Measurements from ENCODE around the gene MLPH. TPM values are rescaled to one million over a fixed set of nuclear protein-coding genes. Genes with fewer than 3 reads are reported as not detected.

Gene MLPH
- total RNA-seq, 4 donors from 2014 or later, result 59.7 to 889 (median 182) TPM

DNA sequence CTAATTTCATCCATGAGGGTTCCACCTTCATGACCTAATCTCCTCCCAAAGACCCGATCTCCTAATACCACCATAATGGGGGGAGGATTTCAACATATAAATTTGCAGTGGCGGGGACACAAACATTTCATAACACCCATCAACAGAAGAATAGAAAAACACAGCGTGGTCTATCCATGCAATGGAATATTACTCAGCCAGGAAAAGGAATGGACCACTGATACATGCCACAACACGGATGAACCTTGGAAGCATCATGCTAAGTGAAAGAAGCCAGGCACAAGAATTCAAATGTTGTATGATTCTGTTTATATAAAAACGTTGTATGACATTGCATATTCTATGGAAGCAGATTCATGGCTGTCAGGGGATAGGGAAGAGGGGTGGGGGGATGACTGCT lies 82.0 kb downstream of the MLPH start:
- TF ChIP-seq, protein P1, sequence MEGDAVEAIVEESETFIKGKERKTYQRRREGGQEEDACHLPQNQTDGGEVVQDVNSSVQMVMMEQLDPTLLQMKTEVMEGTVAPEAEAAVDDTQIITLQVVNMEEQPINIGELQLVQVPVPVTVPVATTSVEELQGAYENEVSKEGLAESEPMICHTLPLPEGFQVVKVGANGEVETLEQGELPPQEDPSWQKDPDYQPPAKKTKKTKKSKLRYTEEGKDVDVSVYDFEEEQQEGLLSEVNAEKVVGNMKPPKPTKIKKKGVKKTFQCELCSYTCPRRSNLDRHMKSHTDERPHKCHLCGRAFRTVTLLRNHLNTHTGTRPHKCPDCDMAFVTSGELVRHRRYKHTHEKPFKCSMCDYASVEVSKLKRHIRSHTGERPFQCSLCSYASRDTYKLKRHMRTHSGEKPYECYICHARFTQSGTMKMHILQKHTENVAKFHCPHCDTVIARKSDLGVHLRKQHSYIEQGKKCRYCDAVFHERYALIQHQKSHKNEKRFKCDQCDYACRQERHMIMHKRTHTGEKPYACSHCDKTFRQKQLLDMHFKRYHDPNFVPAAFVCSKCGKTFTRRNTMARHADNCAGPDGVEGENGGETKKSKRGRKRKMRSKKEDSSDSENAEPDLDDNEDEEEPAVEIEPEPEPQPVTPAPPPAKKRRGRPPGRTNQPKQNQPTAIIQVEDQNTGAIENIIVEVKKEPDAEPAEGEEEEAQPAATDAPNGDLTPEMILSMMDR (IDR thresholded peaks at IDR 0.05), result no peak
- TF ChIP-seq POLR2AphosphoS5 (IDR thresholded peaks at IDR 0.05) (no peak), POLR2A (IDR thresholded peaks at IDR 0.05) (no peak), EP300 (IDR thresholded peaks at IDR 0.05; ENCODE audit: low read depth) (no peak)
- Histone ChIP-seq H3K36me3 (no peaks in the 10 kb centered on the region), H3K4me1 (peaks cover 0 to 12% (median 7%) of the 10 kb centered on the region in 4 donors), H3K4me3 (no peak overlapping the region), H3K9me3 (no peaks in the 10 kb centered on the region), H3K27ac (no peak overlapping the region), H3K27me3 (peaks cover 6% of the 10 kb centered on the region)
- DNase-seq, result no peak
- 76 to 81% methylated on average over 5 of the region's 5 CpGs for WGBS, 2 donors (ENCODE audit: low coverage in 1 of 2)
- intact Hi-C loops (cut with DNase I; ENCODE audit: low total_unique reads), result no loop called here
- in situ Hi-C loops (cut with MboI; ENCODE audit: low pct_ligation_motif_present in 1 of 4, low pct_unique_long_range_greater_than_20kb in 1 of 4, low sequenced_read_pairs in 3 of 4), result loop anchor here in 2 of 4 donors (5.0 to 25.0 kb wide), 3 partner anchors 52 to 407 kb away; no protein-coding TSS in a partner anchor

- 96 to 100% methylated on average over 1 to 3 of the region's 3 CpGs for WGBS, 2 donors (ENCODE audit: low coverage in 1 of 2)
- in situ Hi-C loops (cut with MboI; ENCODE audit: low pct_ligation_motif_present in 1 of 4, low pct_unique_long_range_greater_than_20kb in 1 of 4, low sequenced_read_pairs in 3 of 4), result loop anchor here in 3 of 4 donors (5.0 to 25.0 kb wide), 4 partner anchors 53 to 408 kb away; no protein-coding TSS in a partner anchor
- Histone ChIP-seq H3K36me3 (no peaks in the 10 kb centered on the region), H3K4me3 (no peak overlapping the region), H3K4me1 (peaks cover 0 to 12% (median 7%) of the 10 kb centered on the region in 4 donors), H3K27me3 (no peaks in the 10 kb centered on the region), H3K9me3 (no peaks in the 10 kb centered on the region), H3K27ac (no peak overlapping the region)
- DNase-seq, result no peak
- intact Hi-C loops (cut with DNase I; ENCODE audit: low total_unique reads), result loop anchor here (10.0 kb wide), 2 partner anchors 445 to 475 kb away; no protein-coding TSS in a partner anchor
- no peak for TF ChIP-seq POLR2AphosphoS5 (IDR thresholded peaks at IDR 0.05)
- no peak for TF ChIP-seq POLR2A (IDR thresholded peaks at IDR 0.05)
- no peak for TF ChIP-seq EP300 (IDR thresholded peaks at IDR 0.05; ENCODE audit: low read depth)
- TF ChIP-seq, protein P1 (IDR thresholded peaks at IDR 0.05), result no peak
Measured at GRCh38 chr2:237569896-237570295, 82.8 kb downstream of the MLPH start.

DNA sequence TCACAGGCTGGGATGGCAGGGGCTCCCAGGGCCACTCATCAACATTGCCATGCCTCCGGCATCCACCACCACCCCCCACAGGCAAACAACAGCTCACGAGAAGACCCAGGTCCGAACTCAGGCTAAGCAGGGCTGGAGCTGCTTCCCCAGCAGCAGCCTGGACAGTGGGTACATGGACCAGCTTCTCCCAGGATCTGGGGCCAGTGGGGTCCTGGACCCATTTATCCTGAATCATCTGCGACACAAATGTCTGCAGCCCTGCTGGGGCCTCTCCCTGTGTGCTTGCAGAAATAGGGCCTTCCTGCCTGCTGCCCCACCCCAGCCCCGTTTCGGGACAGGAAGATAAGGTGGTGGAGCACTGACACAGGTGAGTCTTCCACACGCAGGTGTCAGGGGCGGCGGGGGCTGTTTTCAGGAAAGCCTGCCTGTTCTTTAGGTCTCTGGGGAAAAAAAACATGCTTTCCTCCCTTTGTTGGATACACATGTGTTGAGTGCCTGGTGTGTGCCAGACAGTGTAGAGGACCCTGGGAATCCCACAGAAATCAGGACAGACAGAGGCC lies 83.8 kb downstream of the MLPH start:
- TF ChIP-seq POLR2A (IDR thresholded peaks at IDR 0.05), result no peak
- TF ChIP-seq, protein P1 (IDR thresholded peaks at IDR 0.05), result no peak
- DNase-seq, result no peak
- intact Hi-C loops (cut with DNase I; ENCODE audit: low total_unique reads) (loop anchor here (10.0 kb wide), 2 partner anchors 446 to 476 kb away; no protein-coding TSS in a partner anchor), in situ Hi-C loops (cut with MboI; ENCODE audit: low pct_ligation_motif_present in 1 of 4, low pct_unique_long_range_greater_than_20kb in 1 of 4, low sequenced_read_pairs in 3 of 4) (loop anchor here in 2 of 4 donors (5.0 to 25.0 kb wide), 2 partner anchors 59 to 409 kb away; no protein-coding TSS in a partner anchor)
- Histone ChIP-seq H3K27me3 (no peaks in the 10 kb centered on the region), H3K36me3 (no peaks in the 10 kb centered on the region), H3K4me3 (no peak overlapping the region), H3K27ac (no peak overlapping the region), H3K9me3 (no peaks in the 10 kb centered on the region), H3K4me1 (peaks cover 0 to 12% (median 7%) of the 10 kb centered on the region in 4 donors)
- WGBS, 2 donors (ENCODE audit: low coverage in 1 of 2), result 89% methylated on average over 9 of the region's 9 CpGs; no CpG with 5 or more reads in 1 of the 2 donors

GRCh38 chr2:237571551-237571950 lies 84.5 kb downstream of the MLPH start:
- DNase-seq, result no peak
- Histone ChIP-seq H3K9me3 (no peaks in the 10 kb centered on the region), H3K36me3 (no peaks in the 10 kb centered on the region), H3K4me1 (peaks cover 0 to 12% (median 7%) of the 10 kb centered on the region in 4 donors), H3K4me3 (no peak overlapping the region), H3K27ac (no peak overlapping the region), H3K27me3 (no peaks in the 10 kb centered on the region)
- in situ Hi-C loops (cut with MboI; ENCODE audit: low pct_ligation_motif_present in 1 of 4, low pct_unique_long_range_greater_than_20kb in 1 of 4, low sequenced_read_pairs in 3 of 4) (loop anchor here in 2 of 4 donors (5.0 to 25.0 kb wide), 2 partner anchors 59 to 409 kb away; no protein-coding TSS in a partner anchor), intact Hi-C loops (cut with DNase I; ENCODE audit: low total_unique reads) (loop anchor here (10.0 kb wide), 2 partner anchors 447 to 477 kb away; no protein-coding TSS in a partner anchor)
- WGBS, 2 donors (ENCODE audit: low coverage in 1 of 2), result 94% methylated on average over 7 of the region's 7 CpGs; no CpG with 5 or more reads in 1 of the 2 donors
- no peak for TF ChIP-seq POLR2AphosphoS5 (IDR thresholded peaks at IDR 0.05)
- TF ChIP-seq POLR2A (IDR thresholded peaks at IDR 0.05), result no peak
- TF ChIP-seq, protein P1 (IDR thresholded peaks at IDR 0.05), result no peak

All from transverse colon (tissue), 4 donors.